Uterus (tissue), 4 donors: ENCODE measurements around the gene PPM1H. TPM values are rescaled to one million over a fixed set of nuclear protein-coding genes. Genes with fewer than 3 reads are reported as not detected.

ENCODE experiments used
- DNase-seq, 2 donors: peaks; one replicate each; pipeline ENCODE4 v3.0.0-alpha.2; 2019 to 2020
- H3K27ac ChIP-seq, 2 donors: fragments of 200-600 bp; sonication (generic); 1 replicate in 1 of 2; 2 replicates in 1 of 2; pipeline ENCODE4 v1.5.1; 2016 to 2018
- H3K27me3 ChIP-seq, 2 donors: fragments of 200-600 bp; sonication (generic); one replicate each; pipeline ENCODE4 v1.5.1; 2018 to 2019; ENCODE audit warnings: control low read depth in 1 of 2
- H3K36me3 ChIP-seq, 2 donors: fragments of 200-600 bp; sonication (generic); one replicate each; pipeline ENCODE4 v1.5.1; 2019; ENCODE audit warnings: control low read depth in 1 of 2
- H3K4me1 ChIP-seq, 2 donors: fragments of 200-600 bp; sonication (generic); one replicate each; pipeline ENCODE4 v1.5.1; 2018 to 2019; ENCODE audit warnings: control low read depth in 1 of 2
- H3K4me3 ChIP-seq, 2 donors: fragments of 200-600 bp; sonication (generic); 1 replicate in 1 of 2; 2 replicates in 1 of 2; pipeline ENCODE4 v1.5.1; 2018 to 2019; ENCODE audit warnings: mild to moderate bottlenecking in 1 of 2
- H3K9me3 ChIP-seq, 2 donors: fragments of 200-600 bp; sonication (generic); one replicate each; pipeline ENCODE4 v1.5.1; 2019; ENCODE audit warnings: control low read depth in 1 of 2
- POLR2A ChIP-seq, 2 donors: fragments of 450-650 bp; IDR thresholded peaks; one replicate each; pipeline ENCODE4 v1.6.1; 2016; ENCODE audit warnings: antibody characterized with exemption in 2 of 2, mild to moderate bottlenecking in 1 of 2, moderate library complexity in 1 of 2
- intact Hi-C: fragments of 100-400 bp; cut with DNase I; formaldehyde crosslinking; loops from one replicate; pipeline ENCODE4 v1.15.1; 2023; ENCODE audit warnings: low total_unique reads
- total RNA-seq, 4 donors: library from RNA; depleted of rRNA in 3 of 4; stranded (reverse); fragments of >200 nt in 3 of 4; gene quantifications; one replicate each; pipeline versions ENCODE4 v1.1.0 to v1.2.4, GENCODE V29; 2014 to 2023
- TF ChIP-seq, protein P1 (sequence below), 4 experiments: fragments of 200-600 bp in 2 of 4; fragments of 450-650 bp in 2 of 4; sonication (generic) in 2 of 4; IDR thresholded peaks; one replicate each; pipeline ENCODE4 v1.5.1; 2016 to 2019; ENCODE audit warnings: antibody characterized with exemption in 4 of 4, mild to moderate bottlenecking in 2 of 4, moderate library complexity in 1 of 4
- donor health status: DM: yes; HTN: yes; CAD: no.

Gene PPM1H
- total RNA-seq, 4 donors from 2014 or later: 2.0 to 24.1 (median 6.6) TPM

DNA sequence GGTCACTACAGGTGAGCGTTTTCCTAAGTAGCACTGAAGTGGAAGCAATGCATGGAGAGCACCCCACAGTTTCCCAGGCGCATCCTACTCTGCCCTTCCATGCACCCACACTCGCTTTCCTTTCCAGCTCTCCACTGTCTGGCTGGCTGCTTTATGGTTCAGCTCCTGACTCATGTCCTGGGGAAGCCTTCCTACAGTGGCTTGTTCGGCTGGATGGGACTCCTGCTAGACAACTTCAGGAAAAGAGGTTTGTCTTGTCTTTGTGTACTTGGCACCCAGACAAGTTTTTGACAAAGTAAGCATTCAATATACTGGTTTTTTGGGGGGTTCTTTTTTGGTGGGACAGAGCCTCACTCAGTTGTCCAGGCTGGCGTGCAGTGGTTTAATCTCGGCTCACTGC is 21.6 kb downstream of the PPM1H start:
- H3K4me1 ChIP-seq: no peaks in the 10 kb centered on the region
- intact Hi-C loops: no loop called here
- H3K9me3 ChIP-seq: no peaks in the 10 kb centered on the region
- no peak for TF ChIP-seq POLR2A (IDR thresholded peaks at IDR 0.05)
- TF ChIP-seq, protein P1, sequence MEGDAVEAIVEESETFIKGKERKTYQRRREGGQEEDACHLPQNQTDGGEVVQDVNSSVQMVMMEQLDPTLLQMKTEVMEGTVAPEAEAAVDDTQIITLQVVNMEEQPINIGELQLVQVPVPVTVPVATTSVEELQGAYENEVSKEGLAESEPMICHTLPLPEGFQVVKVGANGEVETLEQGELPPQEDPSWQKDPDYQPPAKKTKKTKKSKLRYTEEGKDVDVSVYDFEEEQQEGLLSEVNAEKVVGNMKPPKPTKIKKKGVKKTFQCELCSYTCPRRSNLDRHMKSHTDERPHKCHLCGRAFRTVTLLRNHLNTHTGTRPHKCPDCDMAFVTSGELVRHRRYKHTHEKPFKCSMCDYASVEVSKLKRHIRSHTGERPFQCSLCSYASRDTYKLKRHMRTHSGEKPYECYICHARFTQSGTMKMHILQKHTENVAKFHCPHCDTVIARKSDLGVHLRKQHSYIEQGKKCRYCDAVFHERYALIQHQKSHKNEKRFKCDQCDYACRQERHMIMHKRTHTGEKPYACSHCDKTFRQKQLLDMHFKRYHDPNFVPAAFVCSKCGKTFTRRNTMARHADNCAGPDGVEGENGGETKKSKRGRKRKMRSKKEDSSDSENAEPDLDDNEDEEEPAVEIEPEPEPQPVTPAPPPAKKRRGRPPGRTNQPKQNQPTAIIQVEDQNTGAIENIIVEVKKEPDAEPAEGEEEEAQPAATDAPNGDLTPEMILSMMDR (IDR thresholded peaks at IDR 0.05): no peak
- no peak overlapping the region for H3K4me3 ChIP-seq
- no peak for DNase-seq
- no peaks in the 10 kb centered on the region for H3K27me3 ChIP-seq
- no peak overlapping the region for H3K27ac ChIP-seq
- H3K36me3 ChIP-seq: no peaks in the 10 kb centered on the region

DNA sequence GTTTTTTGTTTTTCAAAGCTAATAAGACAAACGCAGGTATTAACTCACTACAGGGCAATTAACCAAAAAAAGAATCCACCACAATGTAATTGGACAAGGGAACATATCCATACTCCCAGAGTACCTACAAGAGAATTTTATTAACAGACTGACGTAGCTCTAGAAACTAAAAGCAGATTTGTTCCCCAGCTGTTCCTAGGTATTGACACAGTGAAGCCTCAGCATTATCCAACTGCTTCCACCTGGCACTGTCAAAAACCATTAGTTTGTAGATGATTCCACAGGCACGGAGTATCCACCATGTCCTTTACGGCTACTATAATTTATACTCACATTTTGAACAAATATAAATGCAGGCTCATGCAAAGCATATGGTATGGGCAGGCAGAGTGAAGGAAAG is 22.3 kb downstream of the PPM1H start:
- Histone ChIP-seq H3K27ac (no peak overlapping the region), H3K4me1 (no peaks in the 10 kb centered on the region), H3K36me3 (no peaks in the 10 kb centered on the region), H3K27me3 (no peaks in the 10 kb centered on the region), H3K4me3 (no peak overlapping the region), H3K9me3 (no peaks in the 10 kb centered on the region)
- intact Hi-C loops: no loop called here
- TF ChIP-seq POLR2A (IDR thresholded peaks at IDR 0.05): no peak
- TF ChIP-seq, protein P1 (IDR thresholded peaks at IDR 0.05): no peak
- no peak for DNase-seq

DNA sequence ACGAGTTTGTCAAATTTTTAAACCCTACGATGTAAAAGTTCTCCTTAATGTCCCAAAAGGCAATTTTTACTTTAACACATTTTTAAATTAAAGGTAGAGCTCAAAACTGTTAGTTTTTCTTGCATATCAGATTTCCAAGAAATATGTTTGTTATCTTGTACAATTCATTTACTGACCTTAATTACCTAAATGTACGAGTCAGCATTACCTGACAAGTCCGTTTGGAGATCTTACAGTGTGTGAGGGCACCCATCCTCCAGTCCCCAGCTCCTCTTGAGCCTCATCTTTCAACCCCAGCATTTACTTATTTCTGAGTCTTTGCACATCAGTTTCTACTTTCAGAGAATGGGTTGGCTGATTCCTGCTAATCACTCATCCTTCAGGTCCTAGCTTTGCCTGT is 23.7 kb downstream of the PPM1H start:
- no peak overlapping the region for H3K27ac ChIP-seq
- no peak for DNase-seq
- H3K9me3 ChIP-seq: no peaks in the 10 kb centered on the region
- no peaks in the 10 kb centered on the region for H3K4me1 ChIP-seq
- H3K4me3 ChIP-seq: no peak overlapping the region
- no peak for TF ChIP-seq POLR2A (IDR thresholded peaks at IDR 0.05)
- TF ChIP-seq, protein P1 (IDR thresholded peaks at IDR 0.05): no peak
- intact Hi-C loops: no loop called here
- no peaks in the 10 kb centered on the region for H3K36me3 ChIP-seq
- no peaks in the 10 kb centered on the region for H3K27me3 ChIP-seq

DNA sequence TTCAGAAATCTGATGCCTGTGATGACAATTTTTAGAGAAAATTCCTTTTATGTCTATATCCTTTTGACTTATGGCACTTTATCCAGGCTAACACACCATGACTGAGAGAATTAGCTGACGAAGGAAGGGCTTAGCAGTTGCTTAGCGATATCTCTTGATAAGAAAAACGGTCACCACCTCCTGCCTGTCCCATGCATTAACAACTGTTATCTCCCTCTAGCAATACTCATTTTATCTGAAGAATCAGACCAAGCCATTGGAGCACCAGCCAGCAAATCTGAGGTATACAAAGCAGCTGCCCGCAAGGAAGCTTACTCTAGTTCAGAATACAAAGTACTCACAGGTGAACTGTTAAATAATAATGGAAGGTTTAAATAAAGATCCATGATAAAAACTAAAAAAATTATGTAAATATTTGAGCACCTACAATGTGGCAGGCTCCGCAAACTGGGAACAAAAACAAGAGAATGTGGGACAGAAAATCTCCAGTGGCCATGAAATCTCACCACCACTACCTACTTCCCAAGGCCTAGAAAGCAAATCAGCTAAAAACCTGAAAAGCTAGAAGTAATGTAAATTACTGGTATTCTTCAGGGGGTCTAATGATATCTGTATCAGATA is 24.3 kb downstream of the PPM1H start:
- DNase-seq: no peak
- Histone ChIP-seq H3K4me3 (no peak overlapping the region), H3K27me3 (no peaks in the 10 kb centered on the region), H3K4me1 (no peaks in the 10 kb centered on the region), H3K27ac (no peak overlapping the region), H3K9me3 (no peaks in the 10 kb centered on the region), H3K36me3 (no peaks in the 10 kb centered on the region)
- intact Hi-C loops: no loop called here
- no peak for TF ChIP-seq POLR2A (IDR thresholded peaks at IDR 0.05)
- TF ChIP-seq, protein P1 (IDR thresholded peaks at IDR 0.05): no peak

DNA sequence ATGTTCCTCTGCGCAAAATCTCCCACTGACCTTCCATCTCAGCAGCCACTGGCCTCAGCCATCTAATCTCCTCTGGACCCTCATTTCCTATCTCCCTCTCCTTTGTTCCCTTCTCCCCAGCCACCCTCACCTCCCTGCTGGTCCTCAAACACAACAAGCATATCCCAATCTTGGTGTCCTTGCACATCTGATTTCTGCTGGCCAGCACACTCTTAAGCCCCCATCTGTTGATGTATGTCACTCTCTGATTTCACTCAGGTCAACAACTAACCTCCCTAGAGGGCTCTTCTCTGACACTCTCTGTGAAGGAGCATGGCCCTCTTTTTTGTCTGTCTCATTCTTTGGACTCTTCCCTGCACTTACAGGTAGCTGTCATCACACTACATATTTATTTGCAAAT is 25.6 kb downstream of the PPM1H start:
- DNase-seq: no peak
- Histone ChIP-seq H3K4me3 (no peak overlapping the region), H3K36me3 (no peaks in the 10 kb centered on the region), H3K9me3 (no peaks in the 10 kb centered on the region), H3K27ac (no peak overlapping the region), H3K27me3 (no peaks in the 10 kb centered on the region), H3K4me1 (no peaks in the 10 kb centered on the region)
- intact Hi-C loops: no loop called here
- TF ChIP-seq, protein P1 (IDR thresholded peaks at IDR 0.05): no peak
